GM12801 (cell line): ENCODE results near the gene PIGQ.

Source experiments
- CTCF ChIP-seq: IDR thresholded peaks from one replicate; pipeline ENCODE4 v1.5.1; 2011; ENCODE audit warnings: control low read depth; ENCODE audit not compliant: insufficient read length; ENCODE audit errors: extremely low read depth

PIGQ gene

GRCh38 chr16:530111-530817 is 39.5 kb upstream of the PIGQ start:
- no peak for TF ChIP-seq CTCF

DNA sequence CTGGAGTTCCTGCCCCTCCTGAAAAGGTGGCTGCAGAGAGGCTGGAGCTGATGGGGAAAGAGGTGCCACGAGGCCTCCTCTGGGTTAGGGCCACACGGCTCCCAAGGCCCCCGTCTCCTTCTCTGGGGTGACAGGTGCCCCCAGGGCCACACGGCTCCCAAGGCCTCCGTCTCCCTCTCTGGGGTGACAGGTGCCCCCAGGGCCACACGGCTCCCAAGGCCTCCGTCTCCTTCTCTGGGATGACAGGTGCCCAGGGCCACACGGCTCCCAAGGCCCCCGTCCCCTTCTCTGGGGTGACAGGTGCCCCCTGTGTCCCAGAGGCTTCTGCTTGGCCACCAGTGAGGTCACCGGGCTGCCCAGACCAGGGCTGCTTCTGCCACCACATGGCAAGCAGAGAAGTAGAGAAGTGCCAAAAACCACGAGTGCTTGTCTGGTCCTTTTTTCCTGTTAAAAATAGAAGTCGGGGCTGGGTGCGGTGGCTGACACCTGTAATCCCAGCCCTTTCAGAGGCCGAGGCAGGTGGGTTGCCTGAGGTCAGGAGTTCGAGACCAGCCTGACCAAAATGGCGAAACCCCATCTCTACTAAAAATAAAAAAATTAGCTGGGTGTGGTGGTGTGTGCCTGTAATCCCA is 38.2 kb upstream of the PIGQ start:
- TF ChIP-seq CTCF = no peak

DNA sequence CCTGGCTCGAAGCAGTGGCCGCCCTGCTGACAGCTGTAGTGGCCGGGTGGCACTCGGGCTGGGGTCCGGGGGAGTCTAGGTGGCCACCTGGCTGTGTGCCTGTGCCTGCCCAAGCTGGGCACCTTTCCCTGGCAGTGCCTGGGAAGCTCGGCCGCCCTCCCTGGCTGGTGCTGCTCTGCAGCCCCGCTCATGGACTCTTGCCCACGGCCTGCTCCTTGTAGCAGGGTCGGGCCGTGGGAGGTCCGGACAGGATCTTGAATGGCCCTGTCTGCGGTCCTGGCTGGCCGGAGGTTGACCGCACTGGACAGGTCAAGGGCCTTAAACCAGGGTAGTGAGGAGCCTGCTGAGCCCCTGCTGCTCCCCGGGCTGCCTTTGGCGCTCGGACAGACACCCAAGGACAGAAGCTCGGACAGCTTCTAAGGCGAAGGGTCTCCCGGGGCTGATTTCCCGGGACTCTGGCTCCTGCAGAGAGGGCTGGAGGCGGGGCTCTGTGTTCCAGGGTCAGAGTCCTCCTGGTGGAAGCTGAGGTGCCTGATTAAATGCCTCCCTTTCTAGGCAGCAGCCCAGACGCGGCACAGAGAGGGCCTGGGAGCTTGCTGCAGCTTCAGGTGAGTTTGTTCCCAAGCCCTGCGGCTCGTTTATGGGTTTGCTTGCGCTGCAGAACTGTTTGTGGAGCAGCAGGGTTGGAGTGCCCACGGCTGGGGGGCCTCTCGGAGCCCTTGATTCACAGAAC is 36.2 kb upstream of the PIGQ start:
- no peak for TF ChIP-seq CTCF

GRCh38 chr16:534135-534534 is 35.6 kb upstream of the PIGQ start:
- TF ChIP-seq CTCF = no peak

DNA sequence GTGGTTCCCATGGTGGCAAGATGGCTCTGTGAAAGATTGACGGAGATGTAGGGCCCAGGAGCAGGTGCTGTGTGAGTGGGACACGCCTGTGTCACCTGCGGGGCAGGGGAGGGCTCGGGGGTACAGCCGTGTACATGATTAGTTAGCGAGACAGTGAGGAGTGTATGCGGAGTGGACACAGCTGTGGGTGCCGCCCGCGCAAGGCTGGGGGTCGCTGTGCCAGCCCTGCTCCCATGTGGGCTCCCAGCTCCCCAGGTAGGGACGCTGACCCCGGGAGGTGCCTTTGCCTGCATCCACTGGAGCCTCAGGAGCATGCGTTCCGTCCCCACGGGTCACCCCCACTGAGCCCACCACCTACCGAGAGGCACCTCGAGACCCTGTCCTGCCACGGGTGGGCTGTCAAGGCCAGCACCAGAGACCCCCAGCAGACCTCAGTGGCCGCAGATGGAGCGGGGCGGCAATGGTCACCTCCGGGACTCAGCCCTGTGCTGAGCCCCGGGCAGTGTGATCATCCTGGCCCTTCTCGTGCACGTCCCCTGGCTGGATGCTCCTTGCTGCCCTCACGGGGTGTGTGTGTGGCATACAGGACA is 34.8 kb upstream of the PIGQ start:
- TF ChIP-seq CTCF = no peak

- TF ChIP-seq CTCF = no peak
Measured at GRCh38 chr16:535446-536405, 34.0 kb upstream of the PIGQ start.
